ENCODE measurements around the gene SUPV3L1.

SUPV3L1 gene

DNA sequence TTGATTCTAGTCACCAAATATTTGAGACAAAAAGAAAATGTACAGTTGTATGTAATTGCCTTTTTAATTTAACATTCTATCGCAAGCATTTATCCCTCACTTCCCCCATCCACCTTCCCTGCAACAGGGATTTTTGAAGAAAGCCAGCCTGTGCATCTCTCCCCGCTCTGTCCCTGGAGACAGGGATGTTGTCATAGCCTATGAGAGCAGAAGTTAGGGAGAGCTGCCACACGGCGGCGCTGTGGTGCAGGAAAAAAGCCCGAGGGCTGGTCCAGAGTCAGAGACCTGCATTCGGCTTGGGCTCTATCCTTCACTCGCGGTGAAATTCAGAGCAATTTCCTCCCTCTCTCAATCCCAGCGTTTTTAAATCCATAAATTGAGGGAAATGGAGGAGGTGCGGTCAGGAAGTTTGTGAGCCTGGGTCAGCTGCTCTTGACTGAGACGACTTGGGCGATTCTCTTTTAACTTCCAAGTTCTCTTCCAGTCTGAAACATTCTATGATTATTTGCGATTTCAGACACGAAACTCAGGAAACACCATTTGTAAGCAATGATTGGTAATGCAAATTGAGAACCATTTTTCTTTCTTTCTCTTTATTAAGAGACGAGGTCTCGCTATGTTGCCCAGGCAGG lies 57.6 kb downstream of the SUPV3L1 start:
- TF ChIP-seq, protein P1, sequence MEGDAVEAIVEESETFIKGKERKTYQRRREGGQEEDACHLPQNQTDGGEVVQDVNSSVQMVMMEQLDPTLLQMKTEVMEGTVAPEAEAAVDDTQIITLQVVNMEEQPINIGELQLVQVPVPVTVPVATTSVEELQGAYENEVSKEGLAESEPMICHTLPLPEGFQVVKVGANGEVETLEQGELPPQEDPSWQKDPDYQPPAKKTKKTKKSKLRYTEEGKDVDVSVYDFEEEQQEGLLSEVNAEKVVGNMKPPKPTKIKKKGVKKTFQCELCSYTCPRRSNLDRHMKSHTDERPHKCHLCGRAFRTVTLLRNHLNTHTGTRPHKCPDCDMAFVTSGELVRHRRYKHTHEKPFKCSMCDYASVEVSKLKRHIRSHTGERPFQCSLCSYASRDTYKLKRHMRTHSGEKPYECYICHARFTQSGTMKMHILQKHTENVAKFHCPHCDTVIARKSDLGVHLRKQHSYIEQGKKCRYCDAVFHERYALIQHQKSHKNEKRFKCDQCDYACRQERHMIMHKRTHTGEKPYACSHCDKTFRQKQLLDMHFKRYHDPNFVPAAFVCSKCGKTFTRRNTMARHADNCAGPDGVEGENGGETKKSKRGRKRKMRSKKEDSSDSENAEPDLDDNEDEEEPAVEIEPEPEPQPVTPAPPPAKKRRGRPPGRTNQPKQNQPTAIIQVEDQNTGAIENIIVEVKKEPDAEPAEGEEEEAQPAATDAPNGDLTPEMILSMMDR (IDR thresholded peaks at IDR 0.05; ENCODE audit: low read depth, low read length, missing control alignments), result peak; percentile 99

DNA sequence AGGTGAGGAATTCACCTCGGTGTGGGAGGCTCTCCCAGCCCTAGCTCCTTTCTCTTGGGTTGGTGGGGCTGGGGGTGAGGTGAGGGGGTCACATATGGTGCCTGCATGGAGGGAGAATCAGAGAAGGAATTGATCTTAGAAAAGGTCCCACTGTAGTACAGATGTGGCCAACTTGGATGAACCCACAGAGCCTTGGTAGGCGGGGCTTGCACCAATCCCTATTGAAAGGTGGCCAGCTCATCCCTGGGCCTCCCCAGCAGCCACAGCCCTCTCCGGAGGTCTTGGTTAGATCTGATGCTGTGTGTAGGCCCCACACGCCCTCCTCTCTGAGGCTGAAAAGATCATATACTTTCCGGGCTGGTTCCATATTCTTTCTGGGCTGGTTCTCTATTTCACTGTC lies 59.1 kb downstream of the SUPV3L1 start:
- DNase-seq (ENCODE audit: low read depth), result no peak
- TF ChIP-seq, protein P1 (IDR thresholded peaks at IDR 0.05; ENCODE audit: low read depth, low read length, missing control alignments), result no peak
- H3K4me3 ChIP-seq (ENCODE audit: low read depth, low read length), result no peak overlapping the region

More for the DNA sequence above, 57.6 kb downstream of the SUPV3L1 start:
- no peak overlapping the region for H3K4me3 ChIP-seq (ENCODE audit: low read depth, low read length)
- DNase-seq (ENCODE audit: low read depth), result no peak

DNA sequence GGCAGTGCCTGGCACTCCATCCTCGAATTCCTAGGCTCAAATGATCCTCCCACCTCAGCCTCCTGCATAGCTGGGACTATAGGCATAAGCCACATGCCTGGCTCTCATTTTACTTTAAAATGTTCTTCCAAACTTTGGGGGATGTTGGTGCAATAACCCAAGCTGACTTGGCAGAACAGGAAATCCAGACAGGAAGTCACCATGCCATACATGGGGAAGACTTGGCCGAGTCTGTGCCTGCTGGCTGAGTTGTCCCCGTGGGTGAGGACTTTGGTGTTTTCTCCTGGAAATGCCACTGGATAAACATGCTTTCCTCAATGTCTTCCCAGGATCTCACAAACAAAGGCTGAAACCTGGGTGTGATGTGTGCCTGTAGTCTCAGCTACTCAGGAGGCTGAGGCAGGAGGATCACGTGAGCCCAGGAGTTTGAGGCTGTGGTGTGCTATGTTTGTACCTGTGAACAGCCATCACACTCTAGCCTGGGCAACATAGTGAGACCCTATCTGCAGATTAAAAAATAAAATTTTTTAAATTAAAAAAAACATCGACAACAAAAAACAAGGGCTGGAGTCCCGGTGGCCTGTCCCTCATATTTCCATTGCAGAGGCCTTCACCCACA lies 59.9 kb downstream of the SUPV3L1 start:
- DNase-seq (ENCODE audit: low read depth), result no peak
- TF ChIP-seq, protein P1 (IDR thresholded peaks at IDR 0.05; ENCODE audit: low read depth, low read length, missing control alignments), result no peak
- no peak overlapping the region for H3K4me3 ChIP-seq (ENCODE audit: low read depth, low read length)

DNA sequence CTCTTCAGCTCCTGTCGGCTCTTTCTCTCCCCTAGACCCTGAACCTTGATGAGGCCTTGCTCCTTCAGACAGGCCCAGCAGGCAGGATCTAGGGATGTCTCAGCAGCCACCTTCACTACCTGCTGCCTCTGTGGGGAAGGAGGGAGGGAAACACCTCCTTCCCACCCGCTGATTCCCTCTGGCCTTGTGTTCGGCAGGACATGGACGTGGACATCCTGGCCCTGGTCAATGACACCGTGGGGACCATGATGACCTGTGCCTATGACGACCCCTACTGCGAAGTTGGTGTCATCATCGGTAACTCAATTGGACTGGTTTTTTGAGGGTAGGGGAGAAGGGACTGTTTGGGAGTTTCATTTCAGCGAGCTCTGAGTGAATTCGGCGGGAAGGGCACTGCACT lies 60.4 kb downstream of the SUPV3L1 start:
- DNase-seq (ENCODE audit: low read depth), result no peak
- H3K4me3 ChIP-seq (ENCODE audit: low read depth, low read length), result no peak overlapping the region
- TF ChIP-seq, protein P1 (IDR thresholded peaks at IDR 0.05; ENCODE audit: low read depth, low read length, missing control alignments), result no peak

DNA sequence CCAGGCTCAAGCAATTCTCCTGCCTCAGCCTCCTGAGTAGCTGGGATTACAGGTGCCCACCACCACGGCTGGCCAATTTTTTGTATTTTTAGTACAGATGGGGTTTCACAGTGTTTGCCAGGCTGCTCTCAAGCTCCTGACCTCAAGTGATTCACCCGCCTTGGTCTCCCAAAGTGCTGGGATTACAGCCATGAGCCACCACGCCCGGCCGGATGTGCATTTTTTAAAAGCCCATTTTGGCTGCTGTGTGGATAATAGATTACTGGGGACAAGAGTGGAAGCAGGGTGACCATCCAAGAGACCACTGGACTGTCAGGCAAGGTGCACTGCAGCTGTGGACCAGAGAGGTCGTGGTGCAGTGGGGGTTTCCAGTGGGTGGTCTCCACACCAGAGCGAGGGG lies 61.5 kb downstream of the SUPV3L1 start:
- no peak overlapping the region for H3K4me3 ChIP-seq (ENCODE audit: low read depth, low read length)
- DNase-seq (ENCODE audit: low read depth), result no peak
- TF ChIP-seq, protein P1 (IDR thresholded peaks at IDR 0.05; ENCODE audit: low read depth, low read length, missing control alignments), result no peak

DNA sequence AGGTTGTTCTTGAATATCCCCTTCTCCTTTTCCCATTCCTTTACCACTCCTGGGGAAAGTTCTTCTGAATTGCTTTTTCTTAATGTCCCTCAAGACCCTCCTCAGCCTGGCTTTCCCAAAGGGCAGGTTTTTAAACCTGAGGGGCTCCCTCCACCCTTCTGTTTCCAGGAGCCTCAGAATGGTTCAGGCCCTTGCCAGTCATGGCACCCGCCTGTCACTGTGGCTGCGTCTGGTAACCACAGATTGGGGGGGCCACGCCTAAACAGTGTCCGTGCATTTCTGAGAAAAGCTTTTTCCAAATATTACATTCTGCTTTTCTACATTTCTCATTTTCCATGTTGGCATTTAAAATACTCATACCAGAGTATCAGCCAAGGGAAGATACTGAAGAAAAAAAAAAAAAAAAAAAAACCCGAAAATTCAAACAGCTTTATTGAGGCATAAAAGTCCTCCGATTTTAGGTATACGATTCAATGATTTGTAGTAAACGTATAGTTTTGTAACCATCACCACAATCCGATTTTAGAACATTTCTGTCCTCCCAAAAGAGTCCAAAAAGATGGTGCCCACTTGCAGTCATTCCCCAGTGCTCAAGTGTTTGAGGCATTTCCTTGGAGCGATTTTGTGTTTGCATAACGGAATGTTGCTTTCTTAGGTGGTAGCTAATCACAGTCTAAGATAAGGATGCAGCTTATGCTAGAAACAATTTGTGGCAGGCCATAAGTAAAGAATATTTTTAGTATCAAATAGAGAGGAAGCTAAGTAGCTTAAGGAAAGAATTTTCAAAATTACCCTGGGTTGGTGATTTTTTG lies 62.2 kb downstream of the SUPV3L1 start:
- no peak for DNase-seq (ENCODE audit: low read depth)
- no peak overlapping the region for H3K4me3 ChIP-seq (ENCODE audit: low read depth, low read length)
- TF ChIP-seq, protein P1 (IDR thresholded peaks at IDR 0.05; ENCODE audit: low read depth, low read length, missing control alignments), result no peak
